CD4-positive, alpha-beta T cell (primary cell): Measurements from ENCODE around the gene ABCA13. TPM values are rescaled to one million over a fixed set of nuclear protein-coding genes. Genes with fewer than 3 reads are reported as not detected.

Experiments
- ATAC-seq: fragments of 200-7000 bp; cut with Tn5 transposase; one replicate; pipeline ENCODE4 v1.10.0; 2022; ENCODE audit warnings: mild to moderate bottlenecking; ENCODE audit not compliant: poor library complexity
- CTCF ChIA-PET: fragments of 350-600 bp; sonication (Branson Sonifier 250); formaldehyde crosslinking; loops from one replicate; lab custom pipeline; 2021; ENCODE audit warnings: antibody characterized with exemption, inconsistent platforms; lab: Charles Lee
- POLR2A ChIA-PET: fragments of 350-600 bp; sonication (Branson Sonifier 250); formaldehyde crosslinking; loops from one replicate; lab custom pipeline; 2021; ENCODE audit warnings: antibody characterized with exemption, inconsistent platforms; lab: Charles Lee
- DNase-seq, 14 experiments: peaks; one replicate each; pipeline ENCODE4 v3.0.0-alpha.2; 2013 to 2020; ENCODE audit warnings: mixed read lengths in 2 of 14
- H3K27ac ChIP-seq, 2 donors: one replicate each; pipeline versions ENCODE4 v1.5.1 to v1.7.0; 2013; ENCODE audit warnings: low read length in 2 of 2, low read depth in 1 of 2, mild to moderate bottlenecking in 1 of 2
- H3K27me3 ChIP-seq, 2 experiments: 1 replicate in 1 of 2; 2 replicates in 1 of 2; pipeline versions ENCODE4 v1.6.1 to v1.7.0; 2013; ENCODE audit warnings: low read length in 2 of 2, control low read depth in 1 of 2, mild to moderate bottlenecking in 1 of 2, moderate library complexity in 1 of 2; ENCODE audit not compliant: insufficient read depth in 2 of 2, control insufficient read depth in 1 of 2
- H3K36me3 ChIP-seq: one replicate; pipeline ENCODE4 v1.6.1; 2013; ENCODE audit warnings: low read length, control low read depth; ENCODE audit not compliant: insufficient read depth
- H3K4me1 ChIP-seq: one replicate; pipeline ENCODE4 v1.6.1; 2013; ENCODE audit warnings: low read length, control low read depth; ENCODE audit not compliant: insufficient read depth
- H3K4me3 ChIP-seq: one replicate; pipeline ENCODE4 v1.5.1; 2013; ENCODE audit warnings: mild to moderate bottlenecking, low read length, moderate library complexity
- H3K9me3 ChIP-seq, 2 experiments: 1 replicate in 1 of 2; 2 replicates in 1 of 2; pipeline versions ENCODE4 v1.6.1 to v1.7.0; 2013; ENCODE audit warnings: low read length in 2 of 2, mild to moderate bottlenecking in 2 of 2, control low read depth in 1 of 2, moderate library complexity in 1 of 2; ENCODE audit not compliant: control insufficient read depth in 1 of 2, insufficient read depth in 1 of 2
- H3K27ac Mint-ChIP-seq: one replicate; pipeline ENCODE4 v1.8.0; 2020; ENCODE audit warnings: mixed read lengths
- H3K27me3 Mint-ChIP-seq: one replicate; pipeline ENCODE4 v1.8.0; 2021; ENCODE audit warnings: mixed read lengths
- H3K36me3 Mint-ChIP-seq: one replicate; pipeline ENCODE4 v1.8.0; 2021; ENCODE audit warnings: low read depth, mixed read lengths
- H3K4me1 Mint-ChIP-seq: one replicate; pipeline ENCODE4 v1.8.0; 2021; ENCODE audit warnings: low read depth, mixed read lengths
- H3K4me3 Mint-ChIP-seq: one replicate; pipeline ENCODE4 v1.8.0; 2020; ENCODE audit warnings: mild to moderate bottlenecking, mixed read lengths
- H3K9me3 Mint-ChIP-seq: one replicate; pipeline ENCODE4 v1.8.0; 2020; ENCODE audit warnings: mixed read lengths
- CTCF ChIP-seq: fragments of 200-600 bp; IDR thresholded peaks from one replicate; pipeline ENCODE4 v1.8.0; 2022; ENCODE audit warnings: antibody characterized with exemption, mild to moderate bottlenecking
- intact Hi-C, 2 experiments: fragments of 100-400 bp; cut with DNase I in 1 of 2; cut with micrococcal nuclease in 1 of 2; formaldehyde crosslinking; loops; one replicate each; pipeline versions ENCODE4 v1.15.1 to v1.9.0; 2023 to 2025; cut with DNase I, micrococcal nuclease
- total RNA-seq, 174 experiments: library from RNA in 2 of 174; stranded (reverse) in 2 of 174; gene quantifications; one replicate each; pipeline ENCODE4 v1.2.3 and lab custom pipeline; 2021 to 2026

The ABCA13 gene
- total RNA-seq, 2 experiments from 2014 or later: not detected

- H3K36me3 Mint-ChIP-seq: no peaks in the 10 kb centered on the region
These were observed 266.9 kb downstream of the ABCA13 start for GRCh38 chr7:48438206-48438605.

GRCh38 chr7:48441848-48442492 lies 270.7 kb downstream of the ABCA13 start:
- Histone ChIP-seq H3K27me3 (no peaks in the 10 kb centered on the region), H3K9me3 (peaks cover 0 to 3% of the 10 kb centered on the region in 2 experiments), H3K4me1 (no peaks in the 10 kb centered on the region), H3K4me3 (no peak overlapping the region), H3K27ac (no peak overlapping the region), H3K36me3 (no peaks in the 10 kb centered on the region)
- H3K9me3 Mint-ChIP-seq: peaks cover 5% of the 10 kb centered on the region
- no peaks in the 10 kb centered on the region for H3K36me3 Mint-ChIP-seq
- ATAC-seq (no peak), DNase-seq (no peak)
- POLR2A ChIA-PET: no interaction called here
- no peak for TF ChIP-seq CTCF
- no peak overlapping the region for H3K27ac Mint-ChIP-seq
- H3K4me1 Mint-ChIP-seq: peaks cover 13% of the 10 kb centered on the region
- H3K27me3 Mint-ChIP-seq: no peaks in the 10 kb centered on the region
- CTCF ChIA-PET: no interaction called here
- intact Hi-C loops: no loop called here
- H3K4me3 Mint-ChIP-seq: no peak overlapping the region

More at GRCh38 chr7:48438206-48438605, 266.9 kb downstream of the ABCA13 start:
- Histone ChIP-seq H3K27ac (no peak overlapping the region), H3K27me3 (no peaks in the 10 kb centered on the region), H3K4me1 (no peaks in the 10 kb centered on the region), H3K4me3 (no peak overlapping the region), H3K9me3 (peaks cover 0 to 2% of the 10 kb centered on the region in 2 experiments), H3K36me3 (no peaks in the 10 kb centered on the region)
- TF ChIP-seq CTCF: no peak
- intact Hi-C loops: no loop called here
- ATAC-seq (no peak), DNase-seq (no peak)
- ChIA-PET CTCF (no interaction called here), POLR2A (no interaction called here)
- Mint-ChIP-seq H3K27me3 (no peaks in the 10 kb centered on the region), H3K4me3 (no peak overlapping the region), H3K4me1 (peaks cover under 1% of the 10 kb centered on the region), H3K9me3 (no peaks in the 10 kb centered on the region), H3K27ac (no peak overlapping the region)

- no peak for DNase-seq
- Histone ChIP-seq H3K9me3 (peaks cover 0 to 3% of the 10 kb centered on the region in 2 experiments), H3K4me1 (no peaks in the 10 kb centered on the region), H3K36me3 (no peaks in the 10 kb centered on the region), H3K27me3 (no peaks in the 10 kb centered on the region), H3K27ac (no peak overlapping the region), H3K4me3 (no peak overlapping the region)
- POLR2A ChIA-PET: no interaction called here
- intact Hi-C loops: no loop called here
- Mint-ChIP-seq H3K36me3 (no peaks in the 10 kb centered on the region), H3K4me3 (no peak overlapping the region), H3K27ac (no peak overlapping the region), H3K9me3 (peaks cover 5% of the 10 kb centered on the region), H3K4me1 (peaks cover 13% of the 10 kb centered on the region), H3K27me3 (no peaks in the 10 kb centered on the region)
- CTCF ChIA-PET: no interaction called here
- TF ChIP-seq CTCF: no peak
- no peak for ATAC-seq
These were observed 271.8 kb downstream of the ABCA13 start for GRCh38 chr7:48443051-48443450.
